Tibial nerve (tissue), 4 donors: ENCODE data around the gene BCOR.

Experiments
- EP300 ChIP-seq, 2 donors: sonication (generic); formaldehyde crosslinking; IDR thresholded peaks; one replicate each; pipeline ENCODE4 v1.6.1; 2017; ENCODE audit warnings: antibody characterized with exemption in 2 of 2, mild to moderate bottlenecking in 1 of 2
- POLR2A ChIP-seq, 2 donors: fragments of 450-650 bp; IDR thresholded peaks; one replicate each; pipeline ENCODE4 v1.6.1; 2017; ENCODE audit warnings: antibody characterized with exemption in 2 of 2, mild to moderate bottlenecking in 2 of 2, moderate library complexity in 2 of 2
- TF ChIP-seq, protein P1 (sequence below), 5 experiments: fragments of 200-600 bp in 3 of 5; fragments of 450-650 bp in 2 of 5; sonication (generic) in 3 of 5; IDR thresholded peaks; one replicate each; pipeline ENCODE4 v1.5.1; 2016 to 2019; ENCODE audit warnings: antibody characterized with exemption in 5 of 5, mild to moderate bottlenecking in 3 of 5, moderate library complexity in 2 of 5

DNA sequence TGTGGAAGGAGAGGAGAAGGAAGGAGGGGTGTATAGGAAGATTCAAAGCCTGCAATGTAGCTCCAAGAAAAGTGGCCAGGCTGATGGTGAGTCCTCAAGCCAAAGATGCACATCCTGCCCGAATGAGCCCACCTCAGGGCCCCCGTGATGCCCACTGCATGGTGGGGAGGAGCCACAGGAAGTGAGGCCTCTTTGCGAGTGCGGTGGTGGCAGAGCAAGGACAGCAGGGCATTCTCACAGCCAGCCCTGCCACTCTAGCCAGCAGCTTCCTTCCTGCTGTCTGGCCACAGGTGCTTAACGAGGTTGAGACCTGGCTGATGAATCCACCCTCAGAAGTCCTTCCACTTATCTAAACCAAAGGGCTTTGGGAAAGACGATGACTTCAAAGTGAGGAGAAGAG lies 55.8 kb downstream of the BCOR start:
- TF ChIP-seq POLR2A (IDR thresholded peaks at IDR 0.05) (no peak), EP300 (IDR thresholded peaks at IDR 0.05) (no peak)
- TF ChIP-seq, protein P1, sequence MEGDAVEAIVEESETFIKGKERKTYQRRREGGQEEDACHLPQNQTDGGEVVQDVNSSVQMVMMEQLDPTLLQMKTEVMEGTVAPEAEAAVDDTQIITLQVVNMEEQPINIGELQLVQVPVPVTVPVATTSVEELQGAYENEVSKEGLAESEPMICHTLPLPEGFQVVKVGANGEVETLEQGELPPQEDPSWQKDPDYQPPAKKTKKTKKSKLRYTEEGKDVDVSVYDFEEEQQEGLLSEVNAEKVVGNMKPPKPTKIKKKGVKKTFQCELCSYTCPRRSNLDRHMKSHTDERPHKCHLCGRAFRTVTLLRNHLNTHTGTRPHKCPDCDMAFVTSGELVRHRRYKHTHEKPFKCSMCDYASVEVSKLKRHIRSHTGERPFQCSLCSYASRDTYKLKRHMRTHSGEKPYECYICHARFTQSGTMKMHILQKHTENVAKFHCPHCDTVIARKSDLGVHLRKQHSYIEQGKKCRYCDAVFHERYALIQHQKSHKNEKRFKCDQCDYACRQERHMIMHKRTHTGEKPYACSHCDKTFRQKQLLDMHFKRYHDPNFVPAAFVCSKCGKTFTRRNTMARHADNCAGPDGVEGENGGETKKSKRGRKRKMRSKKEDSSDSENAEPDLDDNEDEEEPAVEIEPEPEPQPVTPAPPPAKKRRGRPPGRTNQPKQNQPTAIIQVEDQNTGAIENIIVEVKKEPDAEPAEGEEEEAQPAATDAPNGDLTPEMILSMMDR (IDR thresholded peaks at IDR 0.05): no peak
